Fibroblast of mammary gland (primary cell): ENCODE results near the gene ASF1A.

ENCODE experiments used
- DNase-seq: peaks from one replicate; pipeline ENCODE4 v3.0.0-alpha.2; 2010; ENCODE audit warnings: low read depth
- H3K4me3 ChIP-seq: 2 replicates; pipeline ENCODE4 v1.5.1; 2011; ENCODE audit warnings: low read depth, mild to moderate bottlenecking, low read length, moderate library complexity; ENCODE audit not compliant: control insufficient read depth
- TF ChIP-seq, protein P1 (sequence below): conservative IDR thresholded peaks from 2 replicates; pipeline ENCODE4 v1.5.1; 2011; ENCODE audit warnings: low read depth, low read length, inconsistent platforms; ENCODE audit not compliant: control insufficient read depth, insufficient read depth

The ASF1A gene

DNA sequence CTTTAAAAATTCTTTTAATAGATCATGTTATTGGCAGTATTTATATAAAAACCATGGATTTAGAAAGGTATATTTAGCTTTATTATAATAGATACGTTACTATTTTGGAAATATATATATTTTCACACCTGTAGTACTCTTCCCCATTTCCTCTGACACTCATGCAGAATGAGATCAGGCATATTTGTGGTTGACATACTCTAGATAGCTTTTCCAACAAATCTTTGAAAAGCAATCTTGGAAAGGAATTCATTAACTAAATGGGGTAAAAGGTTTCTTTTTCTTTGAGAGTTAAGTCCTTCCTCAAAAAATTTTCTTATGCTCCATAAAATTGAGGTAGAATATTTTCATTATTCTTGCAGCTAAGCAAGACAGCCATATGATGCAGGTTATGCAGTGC is 14.5 kb downstream of the ASF1A start:
- TF ChIP-seq, protein P1, sequence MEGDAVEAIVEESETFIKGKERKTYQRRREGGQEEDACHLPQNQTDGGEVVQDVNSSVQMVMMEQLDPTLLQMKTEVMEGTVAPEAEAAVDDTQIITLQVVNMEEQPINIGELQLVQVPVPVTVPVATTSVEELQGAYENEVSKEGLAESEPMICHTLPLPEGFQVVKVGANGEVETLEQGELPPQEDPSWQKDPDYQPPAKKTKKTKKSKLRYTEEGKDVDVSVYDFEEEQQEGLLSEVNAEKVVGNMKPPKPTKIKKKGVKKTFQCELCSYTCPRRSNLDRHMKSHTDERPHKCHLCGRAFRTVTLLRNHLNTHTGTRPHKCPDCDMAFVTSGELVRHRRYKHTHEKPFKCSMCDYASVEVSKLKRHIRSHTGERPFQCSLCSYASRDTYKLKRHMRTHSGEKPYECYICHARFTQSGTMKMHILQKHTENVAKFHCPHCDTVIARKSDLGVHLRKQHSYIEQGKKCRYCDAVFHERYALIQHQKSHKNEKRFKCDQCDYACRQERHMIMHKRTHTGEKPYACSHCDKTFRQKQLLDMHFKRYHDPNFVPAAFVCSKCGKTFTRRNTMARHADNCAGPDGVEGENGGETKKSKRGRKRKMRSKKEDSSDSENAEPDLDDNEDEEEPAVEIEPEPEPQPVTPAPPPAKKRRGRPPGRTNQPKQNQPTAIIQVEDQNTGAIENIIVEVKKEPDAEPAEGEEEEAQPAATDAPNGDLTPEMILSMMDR, result no peak
- no peak overlapping the region for H3K4me3 ChIP-seq
- no peak for DNase-seq

DNA sequence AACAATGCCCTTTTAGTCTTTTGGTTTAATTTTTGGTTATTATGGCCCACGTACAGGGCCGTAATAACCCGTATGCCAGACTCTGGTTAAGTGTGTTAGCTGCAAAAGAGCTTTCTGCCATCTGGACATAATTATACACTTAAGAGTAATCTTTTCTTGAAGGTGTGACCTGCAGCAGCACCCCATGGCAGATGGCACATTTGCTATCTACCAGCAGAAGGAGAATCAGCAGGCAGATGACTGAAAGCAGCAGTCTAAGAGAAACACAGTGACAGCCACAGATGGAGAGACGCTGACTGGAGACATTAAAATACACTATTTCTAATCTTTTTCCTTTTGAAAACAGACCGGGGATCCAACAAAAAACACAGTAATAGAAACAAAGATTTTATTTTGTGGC is 18.7 kb downstream of the ASF1A start:
- no peak for DNase-seq
- TF ChIP-seq, protein P1, result no peak
- H3K4me3 ChIP-seq, result no peak overlapping the region

DNA sequence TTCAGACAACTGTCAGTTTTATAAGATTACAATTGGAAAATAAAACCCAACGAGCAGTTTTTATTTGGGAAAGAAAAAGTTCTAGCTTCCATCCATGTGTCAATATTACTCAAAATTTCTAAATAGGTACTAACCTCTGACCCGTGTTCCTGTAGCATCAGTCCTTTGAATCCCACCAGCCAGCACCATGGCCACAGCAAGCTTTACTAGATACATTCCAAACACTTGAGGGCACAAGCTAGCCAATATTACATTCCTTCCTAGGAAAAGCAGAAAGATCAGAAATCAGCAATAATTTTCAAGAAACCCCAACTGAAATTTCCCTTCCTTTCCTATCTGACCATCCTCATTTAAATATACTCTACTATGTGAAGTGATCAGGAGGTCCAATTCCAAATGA is 19.2 kb downstream of the ASF1A start:
- H3K4me3 ChIP-seq, result no peak overlapping the region
- TF ChIP-seq, protein P1, result no peak

DNA sequence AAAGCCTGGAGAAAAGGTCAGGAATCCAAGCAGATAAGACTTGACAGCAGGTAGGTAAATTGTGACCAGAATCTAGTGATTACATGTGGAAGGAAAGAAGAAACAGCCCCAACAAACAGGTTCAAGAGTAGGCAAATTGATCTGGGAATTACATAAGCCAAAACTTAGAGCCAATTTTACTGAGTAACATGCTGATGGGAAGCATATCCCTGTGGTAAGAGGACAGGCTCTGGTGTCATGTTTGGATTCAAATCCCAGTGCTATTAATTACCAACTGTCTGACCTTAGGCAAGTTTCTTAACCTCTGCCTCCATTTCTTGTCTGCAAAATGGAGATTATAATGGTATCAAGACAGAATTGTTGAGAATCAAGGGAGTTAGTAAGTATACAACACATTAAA is 20.6 kb downstream of the ASF1A start:
- DNase-seq, result no peak
- TF ChIP-seq, protein P1, result no peak
- no peak overlapping the region for H3K4me3 ChIP-seq

More for the DNA sequence above, 19.2 kb downstream of the ASF1A start:
- DNase-seq, result no peak

DNA sequence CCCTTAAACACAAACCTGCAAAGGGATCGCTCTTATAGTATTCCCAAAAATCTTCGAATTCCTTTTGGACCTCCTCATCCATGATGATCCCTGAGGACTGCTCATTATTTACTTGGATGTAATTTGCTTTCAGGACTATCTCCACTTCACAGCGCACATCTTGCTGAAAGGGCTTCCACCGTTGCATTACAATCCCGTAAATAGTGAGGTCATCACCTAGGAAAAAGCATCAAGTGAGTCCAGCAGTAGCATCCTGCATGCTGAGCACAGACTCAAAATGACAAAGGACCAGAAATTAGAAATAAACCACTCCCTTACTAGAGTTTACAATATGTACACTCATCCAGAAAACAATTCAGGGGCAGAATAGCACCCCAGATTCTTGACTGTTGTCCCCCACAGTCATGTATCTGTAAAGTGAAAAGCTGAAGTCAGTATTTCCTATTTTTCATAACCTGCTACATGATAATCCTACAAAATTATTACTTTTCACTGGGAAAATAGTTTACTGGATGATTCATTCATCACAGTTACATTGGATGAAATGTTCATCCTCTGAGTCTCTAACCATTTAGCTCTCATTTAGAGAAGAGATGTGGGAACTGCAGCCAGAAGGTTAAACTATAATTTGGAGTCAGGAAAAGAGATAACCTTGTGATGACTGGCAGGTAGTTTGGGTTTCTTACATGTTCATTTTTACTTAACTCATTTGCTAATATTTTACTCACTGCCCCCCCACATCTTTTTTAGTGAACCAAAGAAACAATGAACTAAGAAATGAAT is 23.8 kb downstream of the ASF1A start:
- TF ChIP-seq, protein P1, result no peak
- H3K4me3 ChIP-seq, result no peak overlapping the region
- no peak for DNase-seq

DNA sequence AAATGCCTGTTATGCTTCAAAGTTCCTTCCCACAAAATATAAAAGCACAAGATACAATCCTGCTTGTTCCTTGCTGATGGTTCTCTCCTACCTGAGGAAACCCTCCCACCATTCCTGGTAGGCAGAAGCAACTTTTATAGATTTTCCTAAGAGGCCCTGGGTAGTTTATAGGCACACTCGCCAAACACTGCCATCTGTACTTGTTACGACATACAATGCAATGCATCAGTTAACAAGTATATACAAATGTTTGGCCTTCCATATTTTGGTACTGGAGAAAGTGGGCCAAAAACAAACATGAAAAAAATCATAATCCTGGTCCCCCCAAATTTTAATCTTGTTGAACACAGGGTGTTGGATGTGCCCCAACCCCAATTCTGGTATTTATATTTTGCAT is 24.4 kb downstream of the ASF1A start:
- H3K4me3 ChIP-seq, result no peak overlapping the region
- peak; percentile 12 for DNase-seq
- TF ChIP-seq, protein P1, result no peak
